ENCODE results near the gene CUEDC2.

CUEDC2 gene

DNA sequence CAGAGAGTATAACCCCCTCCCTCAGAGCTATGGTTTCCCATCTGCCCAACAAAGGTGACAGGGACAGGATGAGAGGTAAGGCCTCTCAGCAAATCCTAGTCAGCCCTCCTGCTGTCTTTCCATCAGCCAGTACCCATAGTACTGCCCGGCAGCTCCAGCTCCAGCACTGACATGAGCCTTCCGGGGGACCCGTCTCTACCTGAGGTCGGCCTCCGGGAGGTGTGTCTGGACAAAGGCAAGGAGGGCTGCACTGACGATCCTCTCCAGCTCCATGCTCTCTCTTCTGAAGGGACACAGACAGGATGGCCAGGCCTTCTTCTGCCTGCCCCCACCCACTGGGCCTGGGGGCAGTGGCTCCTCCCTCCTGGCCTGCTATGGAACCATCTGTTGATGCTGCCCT lies 7.5 kb downstream of the CUEDC2 start:
- no peak for DNase-seq (ENCODE audit: low spot score)

DNA sequence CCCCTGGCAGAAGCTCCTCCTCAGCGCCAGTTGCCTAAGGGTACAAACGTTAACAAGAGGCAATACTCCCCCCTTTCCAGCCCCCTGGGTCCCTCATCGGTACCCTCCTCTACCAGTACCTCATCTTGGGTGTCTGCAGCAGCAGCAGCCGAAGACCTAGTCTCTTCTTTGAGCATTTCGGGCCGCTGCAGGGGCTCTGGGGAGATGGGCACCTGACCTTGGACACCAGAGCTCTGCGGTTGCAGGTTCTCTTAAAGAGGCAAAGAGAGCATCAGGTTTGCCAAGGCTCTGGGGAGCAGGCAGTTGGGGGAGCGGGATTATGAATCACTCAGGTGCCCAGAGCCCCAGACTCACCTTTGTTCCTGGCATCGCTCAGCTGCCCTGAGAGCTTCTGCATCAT lies 8.2 kb downstream of the CUEDC2 start:
- DNase-seq (ENCODE audit: low spot score): no peak

GRCh38 chr10:102423372-102423968 lies 8.9 kb downstream of the CUEDC2 start:
- no peak for DNase-seq (ENCODE audit: low spot score)

- DNase-seq (ENCODE audit: low spot score): peak; percentile 53
These were observed 9.7 kb downstream of the CUEDC2 start for GRCh38 chr10:102422545-102423129.

DNA sequence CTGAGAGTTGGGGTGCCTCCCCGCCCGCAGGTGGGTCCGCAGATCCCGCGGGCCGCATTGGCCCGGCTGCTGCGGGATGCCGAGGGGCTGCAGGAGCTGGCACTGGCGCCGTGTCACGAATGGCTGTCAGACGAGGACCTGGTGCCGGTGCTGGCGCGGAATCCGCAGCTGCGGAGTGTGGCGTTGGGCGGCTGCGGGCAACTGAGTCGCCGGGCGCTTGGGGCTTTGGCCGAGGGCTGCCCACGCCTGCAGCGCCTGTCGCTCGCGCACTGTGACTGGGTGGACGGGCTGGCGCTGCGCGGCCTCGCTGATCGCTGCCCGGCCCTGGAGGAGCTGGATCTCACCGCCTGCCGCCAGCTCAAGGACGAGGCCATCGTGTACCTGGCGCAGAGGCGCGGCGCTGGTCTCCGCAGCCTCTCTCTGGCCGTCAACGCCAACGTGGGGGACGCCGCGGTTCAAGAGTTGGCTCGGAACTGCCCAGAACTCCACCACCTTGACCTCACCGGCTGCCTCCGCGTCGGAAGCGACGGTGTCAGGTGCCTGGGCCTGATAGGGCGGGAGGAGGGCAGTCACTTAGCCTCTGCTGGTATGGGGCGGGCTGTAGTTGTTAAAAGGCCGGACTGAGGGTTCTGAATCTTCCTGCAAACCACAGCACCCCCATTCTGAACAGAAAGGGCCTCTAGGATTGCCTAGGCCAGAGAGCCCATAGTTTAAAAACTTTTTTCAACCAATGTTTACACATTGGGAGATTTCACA lies 10.4 kb downstream of the CUEDC2 start:
- no peak for DNase-seq (ENCODE audit: low spot score)

GRCh38 chr10:102421507-102421756 lies 10.9 kb downstream of the CUEDC2 start:
- no peak for DNase-seq (ENCODE audit: low spot score)

DNA sequence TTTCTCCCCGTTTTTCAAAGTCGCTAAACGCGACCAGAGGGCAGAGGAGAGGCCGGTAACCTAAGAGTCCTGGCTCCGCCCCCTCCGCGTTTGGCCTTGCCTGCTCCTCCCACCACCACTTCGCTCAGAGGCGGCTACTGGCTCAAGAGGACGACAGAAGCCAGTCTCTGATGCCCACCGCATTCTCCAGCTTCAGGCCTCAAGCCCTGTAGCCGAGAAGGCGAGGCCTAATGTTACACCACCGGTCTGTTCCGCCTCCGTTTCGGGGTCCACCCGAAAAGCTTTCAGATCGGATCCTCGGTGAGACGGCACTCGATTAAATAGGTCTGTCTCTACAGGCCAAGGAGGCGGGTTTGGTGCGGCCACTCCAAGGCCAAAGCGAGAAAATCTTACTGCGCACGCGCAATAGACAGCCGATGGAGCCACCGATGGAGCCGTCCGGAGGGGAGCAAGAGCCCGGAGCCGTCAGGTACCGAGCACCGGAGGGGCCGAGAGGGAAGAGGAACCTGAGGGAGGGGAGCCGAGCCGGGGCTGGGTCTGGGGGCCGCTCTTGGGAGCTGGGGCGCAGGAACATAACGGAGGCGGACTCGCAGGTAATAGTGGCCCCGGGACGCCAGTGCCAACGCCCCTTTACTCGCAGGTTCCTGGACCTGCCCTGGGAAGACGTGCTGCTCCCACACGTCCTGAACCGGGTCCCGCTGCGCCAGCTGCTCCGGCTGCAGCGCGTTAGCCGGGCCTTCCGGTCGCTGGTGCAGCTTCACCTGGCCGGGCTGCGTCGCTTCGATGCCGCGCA lies 11.5 kb downstream of the CUEDC2 start, which contains the start of gene FBXL15:
Gene FBXL15, plus strand, starts transcription at position 123 of the 793 bp plus-strand sequence. Its CDS starts 294 bp downstream, at position 417.
- peak; percentile 97 for DNase-seq (ENCODE audit: low spot score)

DNA sequence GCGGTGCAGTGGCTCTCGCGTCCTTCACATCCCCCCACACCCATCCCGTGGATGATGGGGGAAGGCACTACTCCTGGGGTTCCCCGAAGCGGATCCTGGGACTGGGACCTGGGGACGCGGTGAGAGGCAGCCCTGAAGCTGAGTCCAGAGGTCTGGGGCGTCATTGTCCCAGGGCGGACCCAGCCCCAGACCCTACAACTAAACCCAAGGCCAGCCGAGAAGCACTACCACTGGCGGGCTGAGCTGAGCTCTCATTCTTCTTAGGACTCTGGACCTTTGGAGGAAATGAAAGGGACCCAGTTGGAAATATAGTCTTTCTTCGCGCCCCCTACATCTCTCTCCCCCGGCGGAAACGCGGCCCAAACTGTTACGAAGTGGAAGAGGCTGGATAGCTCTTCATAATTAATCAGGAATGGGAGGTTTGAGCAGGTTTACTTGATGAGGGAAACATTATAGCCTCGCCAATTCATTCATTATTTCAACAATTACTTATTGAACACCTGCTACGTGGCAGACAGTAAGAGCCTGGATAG lies 12.1 kb downstream of the CUEDC2 start:
- DNase-seq (ENCODE audit: low spot score): no peak

- DNase-seq (ENCODE audit: low spot score): peak; percentile 68
These were observed 12.8 kb downstream of the CUEDC2 start for GRCh38 chr10:102419269-102420180.

- no peak for DNase-seq (ENCODE audit: low spot score)
These were observed 13.6 kb downstream of the CUEDC2 start, which contains the start of gene PSD for GRCh38 chr10:102418622-102419268. Gene PSD, minus strand, starts transcription at chr10:102418785. Its CDS starts 1,747 bp downstream, at chr10:102417038.

- no peak for DNase-seq (ENCODE audit: low spot score)
These were observed 15.7 kb downstream of the CUEDC2 start for GRCh38 chr10:102416695-102417094.

DNA sequence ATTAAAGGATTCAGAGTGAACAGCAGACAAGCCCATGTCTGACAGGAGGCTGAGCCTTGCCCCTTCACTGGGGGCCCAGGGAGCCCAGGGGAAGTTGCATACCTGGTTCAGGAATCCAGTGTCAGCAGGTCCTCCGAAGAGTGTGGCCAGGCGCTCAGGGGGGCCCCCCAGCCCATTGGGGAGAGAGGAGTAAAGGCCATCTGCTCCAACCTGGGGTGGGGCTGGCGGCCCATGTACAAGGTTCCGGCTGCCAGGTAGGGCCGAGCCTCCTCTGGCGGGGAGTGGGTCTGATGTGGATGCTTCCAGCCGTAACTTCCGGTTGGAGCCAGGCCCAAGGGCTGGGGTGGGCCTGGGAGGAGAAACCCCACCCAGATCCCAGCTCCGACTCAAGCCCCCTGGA lies 16.1 kb downstream of the CUEDC2 start:
- no peak for DNase-seq (ENCODE audit: low spot score)

GRCh38 chr10:102414749-102415148 lies 17.6 kb downstream of the CUEDC2 start:
- no peak for DNase-seq (ENCODE audit: low spot score)

- no peak for DNase-seq (ENCODE audit: low spot score)
These were observed 18.4 kb downstream of the CUEDC2 start for GRCh38 chr10:102413806-102414561.

DNA sequence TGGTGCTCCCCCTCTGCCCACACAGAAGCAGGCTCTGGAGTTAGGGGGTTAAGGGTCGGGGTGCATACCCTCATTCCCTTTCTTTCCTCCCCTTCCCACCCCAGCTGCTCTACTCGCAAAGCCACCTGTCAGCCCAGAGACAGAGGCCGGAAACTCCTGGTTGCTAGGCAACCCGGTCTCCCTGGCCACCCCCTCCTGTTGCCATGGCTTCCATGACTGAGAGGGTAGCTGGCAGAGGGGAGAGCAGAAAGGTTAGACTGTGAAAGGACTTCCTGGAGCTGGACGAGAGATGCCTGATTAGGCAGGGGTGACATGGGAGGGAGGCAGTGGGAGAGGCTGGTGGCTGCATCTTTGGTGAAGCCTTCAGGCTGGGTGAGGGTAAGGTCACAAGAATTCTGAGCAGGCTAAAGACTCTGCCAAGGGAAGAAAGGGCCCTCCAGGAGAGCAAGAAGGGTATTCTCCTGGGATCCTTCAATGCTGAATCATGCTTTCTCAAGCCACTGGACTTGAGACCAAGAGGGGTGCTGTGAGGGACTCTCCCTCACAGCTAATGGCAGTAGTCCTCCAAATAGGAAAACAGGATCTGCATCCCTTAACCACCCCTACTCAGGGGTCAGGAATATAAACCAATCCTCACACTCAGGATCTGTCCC lies 19.2 kb downstream of the CUEDC2 start:
- peak; percentile 46 for DNase-seq (ENCODE audit: low spot score)

GRCh38 chr10:102412293-102412692 lies 20.1 kb downstream of the CUEDC2 start:
- DNase-seq (ENCODE audit: low spot score): no peak

GRCh38 chr10:102411341-102412255 lies 20.8 kb downstream of the CUEDC2 start:
- DNase-seq (ENCODE audit: low spot score): no peak

- no peak for DNase-seq (ENCODE audit: low spot score)
These were observed 21.8 kb downstream of the CUEDC2 start for GRCh38 chr10:102410429-102411073.

Measured in CD4-positive, alpha-beta T cell treated with Interleukin-2 at 100 ng/mL for 4 hours (primary cell).